CD4-positive, alpha-beta memory T cell (primary cell): ENCODE data around the gene CDC42SE2. TPM values are rescaled to one million over a fixed set of nuclear protein-coding genes. Genes with fewer than 3 reads are reported as not detected.
"Not testable (repeated sequence)": the region's sequence is repeated elsewhere in the genome, so short reads cannot be mapped to it uniquely, and the experiment has no call there.

Source experiments
- CTCF ChIA-PET: fragments of 350-600 bp; sonication (Branson Sonifier 250); formaldehyde crosslinking; loops from one replicate; lab custom pipeline; 2021; ENCODE audit warnings: inconsistent platforms; ENCODE audit not compliant: partially characterized antibody; lab: Charles Lee
- POLR2A ChIA-PET: fragments of 350-600 bp; sonication (Branson Sonifier 250); formaldehyde crosslinking; loops from one replicate; lab custom pipeline; 2021; ENCODE audit not compliant: partially characterized antibody; lab: Charles Lee
- DNase-seq, 5 donors: peaks; one replicate each; pipeline versions ENCODE4 v3.0.0 to v3.0.0-alpha.2; 2020 to 2022; ENCODE audit warnings: mixed read lengths in 1 of 5
- H3K27ac ChIP-seq: one replicate; pipeline ENCODE4 v1.7.0; 2013; ENCODE audit warnings: low read depth, low read length
- H3K27me3 ChIP-seq: 2 replicates; pipeline ENCODE4 v1.7.0; 2013; ENCODE audit warnings: mild to moderate bottlenecking, low read length, moderate library complexity; ENCODE audit not compliant: insufficient read depth
- H3K36me3 ChIP-seq: 2 replicates; pipeline ENCODE4 v1.7.0; 2013; ENCODE audit warnings: mild to moderate bottlenecking, low read length, moderate library complexity; ENCODE audit not compliant: insufficient read depth
- H3K4me1 ChIP-seq: 2 replicates; pipeline ENCODE4 v1.7.0; 2013; ENCODE audit warnings: mild to moderate bottlenecking, low read length, moderate library complexity; ENCODE audit not compliant: insufficient read depth
- H3K4me3 ChIP-seq, 2 donors: one replicate each; pipeline ENCODE4 v1.7.0; 2013; ENCODE audit warnings: low read length in 2 of 2, mild to moderate bottlenecking in 1 of 2
- H3K9me3 ChIP-seq, 2 donors: one replicate each; pipeline ENCODE4 v1.7.0; 2013; ENCODE audit warnings: low read length in 2 of 2, control low read depth in 1 of 2; ENCODE audit not compliant: control insufficient read depth in 1 of 2
- H3K27ac Mint-ChIP-seq, 7 donors: one replicate each; pipeline ENCODE4 v1.8.0; 2020 to 2021; ENCODE audit warnings: mixed read lengths in 7 of 7, mild to moderate bottlenecking in 6 of 7, inconsistent platforms in 3 of 7, moderate library complexity in 3 of 7
- H3K27me3 Mint-ChIP-seq, 2 donors: one replicate each; pipeline ENCODE4 v1.8.0; 2020 to 2021; ENCODE audit warnings: mixed read lengths in 2 of 2
- H3K36me3 Mint-ChIP-seq, 2 donors: one replicate each; pipeline ENCODE4 v1.8.0; 2020 to 2021; ENCODE audit warnings: mixed read lengths in 2 of 2, inconsistent platforms in 1 of 2, mild to moderate bottlenecking in 1 of 2
- H3K4me1 Mint-ChIP-seq, 4 donors: one replicate each; pipeline ENCODE4 v1.8.0; 2020 to 2021; ENCODE audit warnings: mixed read lengths in 4 of 4, mild to moderate bottlenecking in 1 of 4
- H3K4me3 Mint-ChIP-seq, 8 donors: one replicate each; pipeline ENCODE4 v1.8.0; 2020 to 2021; ENCODE audit warnings: mixed read lengths in 8 of 8, mild to moderate bottlenecking in 7 of 8, moderate library complexity in 6 of 8, inconsistent platforms in 3 of 8
- H3K9me3 Mint-ChIP-seq, 8 donors: one replicate each; pipeline ENCODE4 v1.8.0; 2020 to 2021; ENCODE audit warnings: mixed read lengths in 8 of 8, mild to moderate bottlenecking in 5 of 8, inconsistent platforms in 3 of 8, moderate library complexity in 1 of 8
- intact Hi-C: fragments of 100-400 bp; cut with micrococcal nuclease; formaldehyde crosslinking; loops from one replicate; pipeline ENCODE4 v1.15.1; 2023
- polyA plus RNA-seq, 2 donors: library from polyadenylated mRNA; unstranded; fragments of 300-500 nt; fragmentation: Illumina TruSeq; gene quantifications; one replicate each; pipeline ENCODE4 v1.2.3, GENCODE V29; 2021
- total RNA-seq, 2 experiments: library from RNA; stranded (reverse); gene quantifications; one replicate each; pipeline ENCODE4 v1.2.3, GENCODE V29; 2021

The CDC42SE2 gene
- total and polyA plus RNA-seq, 4 experiments from 2014 or later: 298 to 773 (median 365) TPM

- Histone ChIP-seq H3K27me3 (no peaks in the 10 kb centered on the region), H3K4me1 (peaks cover 84% of the 10 kb centered on the region), H3K36me3 (peaks cover 14% of the 10 kb centered on the region), H3K9me3 (no peaks in the 10 kb centered on the region), H3K27ac (no peak overlapping the region), H3K4me3 (no peak overlapping the region)
- H3K27ac Mint-ChIP-seq: peak overlapping the region in 6 of 7 donors; percentile 17 to 68 (median 54)
- intact Hi-C loops: no loop called here
- H3K36me3 Mint-ChIP-seq: peaks cover 14 to 43% of the 10 kb centered on the region in 2 donors
- ChIA-PET CTCF (interaction anchor here (0.8 kb wide), 1 partner anchor 80 kb away, joined by 3 read pairs; no protein-coding TSS in a partner anchor), POLR2A (interaction anchor here (0.6 to 1.6 kb wide), 2 partner anchors 9 to 38 kb away, joined by 3 to 6 read pairs; no protein-coding TSS in a partner anchor)
- H3K4me1 Mint-ChIP-seq: peaks cover 56 to 81% (median 68%) of the 10 kb centered on the region in 4 donors
- H3K4me3 Mint-ChIP-seq: peak overlapping the region; percentile 1 to 74 (median 31)
- H3K27me3 Mint-ChIP-seq: no peaks in the 10 kb centered on the region
- peaks cover 0 to 4% (median 0%) of the 10 kb centered on the region in 8 donors for H3K9me3 Mint-ChIP-seq
- no peak for DNase-seq
Observed at GRCh38 chr5:131302506-131302905, 38.7 kb downstream of the CDC42SE2 start.

DNA sequence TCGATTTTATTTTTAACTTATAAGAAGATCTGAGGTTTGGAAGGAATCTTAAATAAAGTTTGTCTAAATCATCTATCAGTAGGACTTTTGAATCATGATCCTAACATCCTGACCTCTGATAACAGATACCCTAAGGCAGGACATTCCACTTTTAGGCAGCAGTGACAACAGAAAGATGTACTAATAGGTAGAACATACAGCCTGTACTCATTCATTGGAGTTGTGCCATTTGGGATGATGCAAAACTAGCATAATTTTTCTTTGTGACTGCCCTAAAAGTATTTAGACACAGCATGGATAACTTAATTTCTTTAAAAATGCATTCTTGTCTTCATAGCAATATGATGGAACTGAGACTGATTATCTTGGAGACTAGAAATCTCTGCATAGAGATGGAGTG, 39.7 kb downstream of the CDC42SE2 start:
- no peak overlapping the region for H3K4me3 ChIP-seq
- peaks cover 76% of the 10 kb centered on the region for H3K4me1 ChIP-seq

GRCh38 chr5:131304414-131304813, 40.6 kb downstream of the CDC42SE2 start:
- H3K36me3 ChIP-seq: peaks cover 5% of the 10 kb centered on the region
- Mint-ChIP-seq H3K4me1 (peaks cover 52 to 79% (median 62%) of the 10 kb centered on the region in 4 donors), H3K27me3 (no peaks in the 10 kb centered on the region), H3K27ac (peak overlapping the region in 6 of 7 donors; percentile 6 to 77 (median 47)), H3K9me3 (peaks cover 0 to 4% (median 0%) of the 10 kb centered on the region in 8 donors), H3K4me3 (peak overlapping the region in 7 of 8 donors; percentile 19 to 72 (median 40)), H3K36me3 (peaks cover 15 to 41% of the 10 kb centered on the region in 2 donors)
- ChIA-PET POLR2A (interaction anchor here (0.7 to 3.2 kb wide), 5 partner anchors 26 to 69 kb away, joined by 3 to 18 read pairs (median 4); partner anchors contain the start of gene CDC42SE2), CTCF (no interaction called here)
- H3K27me3 ChIP-seq: no peaks in the 10 kb centered on the region
- no peak overlapping the region for H3K27ac ChIP-seq
- intact Hi-C loops: no loop called here
- H3K4me3 ChIP-seq: no peak overlapping the region
- peaks cover 67% of the 10 kb centered on the region for H3K4me1 ChIP-seq
- DNase-seq: no peak
- no peaks in the 10 kb centered on the region for H3K9me3 ChIP-seq

More for the DNA sequence above, 39.7 kb downstream of the CDC42SE2 start:
- H3K4me1 Mint-ChIP-seq: peaks cover 60 to 80% (median 68%) of the 10 kb centered on the region in 4 donors
- H3K36me3 ChIP-seq: peaks cover 10% of the 10 kb centered on the region
- peak overlapping the region in 3 of 7 donors; percentile 44 to 68 (median 65) for H3K27ac Mint-ChIP-seq
- H3K9me3 Mint-ChIP-seq: peaks cover 0 to 8% (median 0%) of the 10 kb centered on the region in 8 donors
- ChIA-PET POLR2A (interaction anchor here (1.6 to 3.2 kb wide), 3 partner anchors 10 to 70 kb away, joined by 6 to 18 read pairs (median 9); partner anchors contain the start of gene CDC42SE2), CTCF (no interaction called here)
- H3K4me3 Mint-ChIP-seq: peak overlapping the region in 5 of 8 donors; percentile 28 to 74 (median 33)
- DNase-seq: no peak
- intact Hi-C loops: no loop called here
- H3K27ac ChIP-seq: no peak overlapping the region
- no peaks in the 10 kb centered on the region for H3K27me3 Mint-ChIP-seq
- peaks cover 17 to 46% of the 10 kb centered on the region in 2 donors for H3K36me3 Mint-ChIP-seq
- H3K9me3 ChIP-seq: no peaks in the 10 kb centered on the region
- no peaks in the 10 kb centered on the region for H3K27me3 ChIP-seq

DNA sequence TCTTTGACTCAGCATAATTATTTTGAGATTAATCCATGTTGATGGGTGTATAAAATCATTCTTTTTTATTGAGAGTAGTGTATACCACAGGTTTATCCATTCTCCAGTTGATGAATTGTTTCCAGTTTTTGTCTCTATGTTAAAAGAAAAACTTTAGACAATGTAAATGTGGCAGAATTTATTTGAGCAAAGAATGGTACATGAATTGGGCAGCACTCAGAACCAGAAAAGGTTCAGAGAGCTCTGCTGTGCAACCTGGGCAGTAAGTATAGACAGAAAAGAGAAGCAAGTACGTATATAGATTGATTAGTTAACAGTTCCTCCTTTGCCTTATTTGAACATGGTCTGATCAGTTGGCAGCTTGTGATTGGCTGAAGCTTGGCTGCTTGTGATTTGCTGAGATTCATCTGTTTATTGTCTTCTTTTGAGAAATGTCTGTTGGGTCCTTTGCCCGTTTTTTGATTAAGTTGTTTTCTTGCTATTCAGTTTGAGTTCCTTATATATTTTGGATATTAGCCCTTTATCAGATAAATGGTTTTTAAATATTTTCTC, 41.4 kb downstream of the CDC42SE2 start:
- H3K36me3 ChIP-seq: peaks cover 5% of the 10 kb centered on the region
- intact Hi-C loops: no loop called here
- ChIA-PET POLR2A (interaction anchor here (0.6 to 3.2 kb wide), 6 partner anchors 8 to 68 kb away, joined by 3 to 18 read pairs (median 4); partner anchors contain the start of gene CDC42SE2), CTCF (interaction anchor here (1.5 kb wide), 1 partner anchor 41 kb away, joined by 3 read pairs; no protein-coding TSS in a partner anchor)
- DNase-seq: no peak
- H3K9me3 ChIP-seq: no peaks in the 10 kb centered on the region
- H3K27me3 ChIP-seq: no peaks in the 10 kb centered on the region
- no peak overlapping the region for H3K4me3 ChIP-seq
- no peaks in the 10 kb centered on the region for H3K27me3 Mint-ChIP-seq
- peaks cover 47 to 77% (median 60%) of the 10 kb centered on the region in 4 donors for H3K4me1 Mint-ChIP-seq
- peaks cover 14 to 34% of the 10 kb centered on the region in 2 donors for H3K36me3 Mint-ChIP-seq
- H3K27ac ChIP-seq: no peak overlapping the region
- H3K4me1 ChIP-seq: peaks cover 59% of the 10 kb centered on the region
- H3K27ac Mint-ChIP-seq: peak overlapping the region; percentile 7 to 84 (median 77)
- peaks cover 0 to 4% (median 0%) of the 10 kb centered on the region in 8 donors for H3K9me3 Mint-ChIP-seq
- peak overlapping the region in 6 of 8 donors; percentile 6 to 81 (median 69) for H3K4me3 Mint-ChIP-seq

- Histone ChIP-seq H3K4me1 (peaks cover 52% of the 10 kb centered on the region), H3K27ac (no peak overlapping the region), H3K36me3 (peaks cover 5% of the 10 kb centered on the region), H3K9me3 (no peaks in the 10 kb centered on the region), H3K4me3 (no peak overlapping the region), H3K27me3 (no peaks in the 10 kb centered on the region)
- ChIA-PET CTCF (interaction anchor here (1.5 kb wide), 1 partner anchor 41 kb away, joined by 3 read pairs; no protein-coding TSS in a partner anchor), POLR2A (interaction anchor here (0.6 to 3.2 kb wide), 3 partner anchors 14 to 67 kb away, joined by 4 to 18 read pairs (median 9); partner anchors contain the start of gene CDC42SE2)
- H3K9me3 Mint-ChIP-seq: peaks cover 0 to 4% (median 0%) of the 10 kb centered on the region in 8 donors
- DNase-seq: no peak
- peaks cover 46 to 79% (median 60%) of the 10 kb centered on the region in 4 donors for H3K4me1 Mint-ChIP-seq
- peaks cover 12 to 32% of the 10 kb centered on the region in 2 donors for H3K36me3 Mint-ChIP-seq
- H3K27me3 Mint-ChIP-seq: no peaks in the 10 kb centered on the region
- peak overlapping the region; percentile 54 to 84 (median 77) for H3K27ac Mint-ChIP-seq
- intact Hi-C loops: no loop called here
- H3K4me3 Mint-ChIP-seq: peak overlapping the region in 7 of 8 donors; percentile 13 to 81 (median 71)
Observed at GRCh38 chr5:131305906-131306305, 42.1 kb downstream of the CDC42SE2 start.

DNA sequence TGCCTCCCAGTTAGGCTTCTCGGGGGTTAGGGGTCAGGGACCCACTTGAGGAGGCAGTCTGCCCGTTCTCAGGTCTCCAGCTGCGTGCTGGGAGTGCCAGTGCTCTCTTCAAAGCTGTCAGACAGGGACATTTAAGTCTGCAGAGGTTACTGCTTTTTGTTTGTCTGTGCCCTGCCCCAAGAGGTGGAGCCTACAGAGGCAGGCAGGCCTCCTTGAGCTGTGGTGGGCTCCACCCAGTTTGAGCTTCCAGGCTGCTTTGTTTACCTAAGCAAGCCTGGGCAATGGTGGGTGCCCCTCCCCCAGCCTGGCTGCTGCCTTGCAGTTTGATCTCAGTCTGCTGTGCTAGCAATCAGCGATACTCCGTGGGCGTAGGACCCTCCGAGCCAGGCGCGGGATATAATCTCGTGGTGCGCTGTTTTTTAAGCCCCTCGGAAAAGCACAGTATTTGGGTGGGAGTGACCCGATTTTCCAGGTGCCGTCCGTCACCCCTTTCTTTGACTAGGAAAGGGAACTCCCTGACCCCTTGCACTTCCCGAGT, 48.5 kb downstream of the CDC42SE2 start:
- H3K9me3 ChIP-seq, H3K27me3 ChIP-seq, H3K27me3 Mint-ChIP-seq, H3K9me3 Mint-ChIP-seq, H3K4me3 ChIP-seq, intact Hi-C loops: not testable (repeated sequence)
- Mint-ChIP-seq H3K27ac (peak overlapping the region; percentile 94 to 98 (median 96)), H3K36me3 (peaks cover 29 to 33% of the 10 kb centered on the region in 2 donors), H3K4me3 (peak overlapping the region; percentile 86 to 94 (median 89)), H3K4me1 (peaks cover 56 to 91% (median 73%) of the 10 kb centered on the region in 4 donors)
- Histone ChIP-seq H3K4me1 (peaks cover 52% of the 10 kb centered on the region), H3K36me3 (peaks cover 15% of the 10 kb centered on the region), H3K27ac (peak overlapping the region; percentile 38)
- peak; percentile 51 to 83 (median 73) for DNase-seq
- POLR2A ChIA-PET: interaction anchor here (0.7 to 5.1 kb wide), 8 partner anchors 24 to 147 kb away, joined by 3 to 47 read pairs (median 4); partner anchors contain the start of genes CDC42SE2 and HINT1
- CTCF ChIA-PET: interaction anchor here (1.1 to 1.4 kb wide), 3 partner anchors 28 to 41 kb away, joined by 3 to 4 read pairs (median 3); no protein-coding TSS in a partner anchor
